H1 (cell line): ENCODE results near the gene ANKRD53. TPM values are rescaled to one million over a fixed set of nuclear protein-coding genes. Genes with fewer than 3 reads are reported as not detected.

ENCODE experiments used
- CTCF ChIA-PET: fragments of 300-600 bp; sonication (Branson Sonifier 250); formaldehyde crosslinking; loops from one replicate; lab custom pipeline; 2021; ENCODE audit not compliant: partially characterized antibody; lab: Charles Lee
- POLR2A ChIA-PET: fragments of 300-600 bp; sonication (Branson Sonifier 250); formaldehyde crosslinking; loops from one replicate; lab custom pipeline; 2021; ENCODE audit warnings: inconsistent platforms; ENCODE audit not compliant: partially characterized antibody; lab: Charles Lee
- DNase-seq, 2 experiments: peaks; one replicate each; pipeline versions ENCODE4 v3.0.0 to v3.0.0-alpha.2; 2010 to 2022; ENCODE audit warnings: low spot score in 2 of 2, low read depth in 1 of 2, mixed read lengths in 1 of 2
- FAIRE-seq: peaks from 2 replicates; lab custom pipeline; 2011; peaks lifted over from hg19 to GRCh38; lab: Jason Lieb, UNC
- H2AFZ ChIP-seq: 2 replicates; pipeline ENCODE4 v1.8.1; 2012; ENCODE audit warnings: low read length, inconsistent platforms
- H2AK5ac ChIP-seq: 2 replicates; pipeline ENCODE4 v1.6.1; 2013; ENCODE audit warnings: low read depth, low read length
- H2BK120ac ChIP-seq: replicated peaks from 2 replicates; pipeline ENCODE3; 2013; ENCODE audit warnings: low read depth, low read length, inconsistent platforms
- H2BK12ac ChIP-seq: 2 replicates; pipeline ENCODE4 v1.6.1; 2013; ENCODE audit warnings: low read depth, low read length
- H2BK15ac ChIP-seq: 2 replicates; pipeline ENCODE4 v1.6.1; 2013; ENCODE audit warnings: low read length
- H2BK20ac ChIP-seq: 2 replicates; pipeline ENCODE4 v1.6.1; 2013; ENCODE audit warnings: low read length
- H2BK5ac ChIP-seq: 2 replicates; pipeline ENCODE4 v1.6.1; 2013; ENCODE audit warnings: low read depth, low read length
- H3K14ac ChIP-seq: 2 replicates; pipeline ENCODE4 v1.6.1; 2013; ENCODE audit warnings: inconsistent platforms; ENCODE audit not compliant: insufficient read length
- H3K18ac ChIP-seq: 2 replicates; pipeline ENCODE4 v1.6.1; 2013; ENCODE audit warnings: low read length; ENCODE audit errors: extremely low read depth
- H3K23ac ChIP-seq: 2 replicates; pipeline ENCODE4 v1.6.1; 2013; ENCODE audit warnings: inconsistent platforms; ENCODE audit not compliant: insufficient read length
- H3K23me2 ChIP-seq: 2 replicates; pipeline ENCODE4 v1.6.1; 2013; ENCODE audit warnings: low read depth, low read length
- H3K27ac ChIP-seq: 2 replicates; pipeline ENCODE4 v1.6.1; 2011; ENCODE audit warnings: low read depth, low read length, inconsistent platforms
- H3K27me3 ChIP-seq, 4 experiments: replicated peaks in 1 of 4; 1 replicate in 1 of 4; 2 replicates in 3 of 4; pipeline versions ENCODE4 v1.6.1 to v1.8.1; 2011 to 2013; ENCODE audit warnings: low read length in 3 of 4, mild to moderate bottlenecking in 3 of 4, inconsistent platforms in 2 of 4, mixed read lengths in 2 of 4, moderate library complexity in 1 of 4; ENCODE audit not compliant: control insufficient read depth in 3 of 4, insufficient read depth in 3 of 4; ENCODE audit errors: extremely low read depth in 1 of 4
- H3K36me3 ChIP-seq, 4 experiments: 2 replicates each; pipeline versions ENCODE4 v1.6.1 to v1.8.1; 2011 to 2013; ENCODE audit warnings: mild to moderate bottlenecking in 4 of 4, low read length in 3 of 4, moderate library complexity in 2 of 4, control low read depth in 1 of 4, inconsistent platforms in 1 of 4; ENCODE audit not compliant: insufficient read depth in 4 of 4, control insufficient read depth in 2 of 4
- H3K4ac ChIP-seq: replicated peaks from 2 replicates; pipeline ENCODE3; 2013; ENCODE audit warnings: low read length, low read depth, mixed read lengths, inconsistent platforms; ENCODE audit not compliant: insufficient read length
- H3K4me1 ChIP-seq, 4 experiments: replicated peaks in 1 of 4; 1 replicate in 1 of 4; 2 replicates in 3 of 4; pipeline versions ENCODE4 v1.6.1 to v1.8.1; 2011 to 2013; ENCODE audit warnings: low read length in 3 of 4, inconsistent platforms in 2 of 4, mixed read lengths in 1 of 4; ENCODE audit not compliant: insufficient read depth in 4 of 4, control insufficient read depth in 3 of 4
- H3K4me2 ChIP-seq, 2 experiments: 2 replicates each; pipeline versions ENCODE4 v1.6.1 to v1.8.1; 2011 to 2013; ENCODE audit warnings: low read depth in 2 of 2, low read length in 2 of 2, control low read depth in 1 of 2, inconsistent platforms in 1 of 2, mild to moderate bottlenecking in 1 of 2; ENCODE audit not compliant: insufficient read depth in 1 of 2
- H3K4me3 ChIP-seq, 4 experiments: fragments of 200-600, 300-600 bp in 1 of 4; sonication (generic), shearing (Covaris generic), sonication (Bioruptor Twin) in 1 of 4; 2 replicates each; pipeline versions ENCODE4 v1.5.1 to v1.8.1; 2011 to 2016; ENCODE audit warnings: low read length in 4 of 4, low read depth in 3 of 4, control low read depth in 2 of 4, inconsistent platforms in 2 of 4, mild to moderate bottlenecking in 2 of 4, mixed read lengths in 1 of 4, moderate library complexity in 1 of 4; ENCODE audit not compliant: insufficient read depth in 2 of 4; ENCODE audit errors: extremely low read depth in 1 of 4
- H3K56ac ChIP-seq: replicated peaks from 2 replicates; pipeline ENCODE3; 2013; ENCODE audit warnings: low read depth, mild to moderate bottlenecking, mixed read lengths, low read length, inconsistent platforms; ENCODE audit not compliant: insufficient read length
- H3K79me1 ChIP-seq: 2 replicates; pipeline ENCODE4 v1.6.1; 2013; ENCODE audit warnings: low read depth, low read length, control low read depth
- H3K79me2 ChIP-seq, 2 experiments: 2 replicates each; pipeline versions ENCODE4 v1.6.1 to v1.8.1; 2012 to 2013; ENCODE audit warnings: low read length in 2 of 2, mild to moderate bottlenecking in 2 of 2, inconsistent platforms in 1 of 2; ENCODE audit not compliant: insufficient read depth in 2 of 2, control insufficient read depth in 1 of 2
- H3K9ac ChIP-seq, 4 experiments: replicated peaks in 1 of 4; 1 replicate in 1 of 4; 2 replicates in 3 of 4; pipeline versions ENCODE4 v1.6.1 to v1.8.1; 2011 to 2013; ENCODE audit warnings: low read depth in 3 of 4, low read length in 3 of 4, control low read depth in 2 of 4, mild to moderate bottlenecking in 2 of 4, moderate library complexity in 2 of 4, inconsistent platforms in 1 of 4; ENCODE audit errors: extremely low read depth in 1 of 4
- H3K9me3 ChIP-seq, 2 experiments: 2 replicates each; pipeline versions ENCODE4 v1.6.1 to v1.8.1; 2012 to 2013; ENCODE audit warnings: mild to moderate bottlenecking in 2 of 2, moderate library complexity in 2 of 2, control low read depth in 1 of 2, inconsistent platforms in 1 of 2, low read depth in 1 of 2, low read length in 1 of 2, mixed read lengths in 1 of 2; ENCODE audit not compliant: insufficient read depth in 2 of 2
- H4K20me1 ChIP-seq, 2 experiments: replicated peaks in 1 of 2; 2 replicates each; pipeline versions ENCODE3 to v1.8.1; 2011 to 2013; ENCODE audit warnings: inconsistent platforms in 2 of 2, low read length in 2 of 2, mild to moderate bottlenecking in 1 of 2; ENCODE audit not compliant: insufficient read depth in 2 of 2, control insufficient read depth in 1 of 2
- H4K5ac ChIP-seq: 2 replicates; pipeline ENCODE4 v1.6.1; 2013; ENCODE audit warnings: low read length, low read depth, mixed read lengths, inconsistent platforms; ENCODE audit not compliant: insufficient read length
- H4K8ac ChIP-seq: 2 replicates; pipeline ENCODE4 v1.8.0; 2013; ENCODE audit warnings: mild to moderate bottlenecking, moderate library complexity, low read length, inconsistent platforms; ENCODE audit not compliant: insufficient read depth; ENCODE audit errors: extremely low read depth
- H4K91ac ChIP-seq: replicated peaks from 2 replicates; pipeline ENCODE3; 2013; ENCODE audit warnings: low read length, mixed read lengths, inconsistent platforms; ENCODE audit not compliant: insufficient read length
- ATF3 ChIP-seq: IDR thresholded peaks from 2 replicates; pipeline ENCODE4 v1.6.1; 2011; ENCODE audit warnings: low read depth, mild to moderate bottlenecking, low read length; ENCODE audit not compliant: insufficient read depth
- CBX8 ChIP-seq: fragments of 300-800, 300-1000 bp; sonication (generic); IDR thresholded peaks from 2 replicates; pipeline ENCODE4 v1.7.1; 2016; ENCODE audit warnings: low read depth, low read length, borderline replicate concordance
- CEBPB ChIP-seq: IDR thresholded peaks from 2 replicates; pipeline ENCODE4 v1.6.1; 2012; ENCODE audit warnings: low read depth, low read length
- CHD2 ChIP-seq: IDR thresholded peaks from 2 replicates; pipeline ENCODE4 v1.6.1; 2012; ENCODE audit warnings: low read length, improper control_type of control experiment
- CTCF ChIP-seq, 3 experiments: IDR thresholded peaks; 1 replicate in 2 of 3; 2 replicates in 1 of 3; pipeline versions ENCODE4 v1.5.1 to v1.6.1; 2011; ENCODE audit warnings: low read length in 3 of 3, mild to moderate bottlenecking in 3 of 3, inconsistent platforms in 2 of 3, low read depth in 1 of 3, moderate library complexity in 1 of 3; ENCODE audit not compliant: insufficient read depth in 1 of 3; ENCODE audit errors: control extremely low read depth in 1 of 3
- MAX ChIP-seq: IDR thresholded peaks from 2 replicates; pipeline ENCODE4 v1.6.1; 2012; ENCODE audit warnings: inconsistent platforms
- SAP30 ChIP-seq: fragments of 300-600 bp; sonication (generic); IDR thresholded peaks from 2 replicates; pipeline ENCODE4 v1.7.1; 2012; ENCODE audit warnings: low read length, moderate library complexity, mild to moderate bottlenecking, inconsistent platforms; ENCODE audit not compliant: insufficient read depth, insufficient replicate concordance
- SP4 ChIP-seq: IDR thresholded peaks from 2 replicates; pipeline ENCODE4 v1.6.1; 2012; ENCODE audit warnings: low read length, inconsistent platforms
- TAF1 ChIP-seq: IDR thresholded peaks from 2 replicates; pipeline ENCODE4 v1.6.1; 2011; ENCODE audit warnings: mild to moderate bottlenecking, low read depth, low read length
- WGBS, 2 experiments: shearing (Covaris generic) in 1 of 2; methylation state at CpG; one replicate each; pipeline versions ENCODE4 v1.1.6 to v1.1.7; 2013 to 2015; ENCODE audit warnings: low lambda C conversion rate in 2 of 2, mixed read lengths in 2 of 2, inconsistent platforms in 1 of 2, low coverage in 1 of 2, missing lambda C conversion rate in 1 of 2; ENCODE audit not compliant: insufficient replicate concordance in 2 of 2, insufficient coverage in 1 of 2, insufficient read length in 1 of 2; ENCODE audit errors: extremely low coverage in 1 of 2, missing lambda C conversion rate in 1 of 2; 5-methylcytosine and 5-hydroxymethylcytosine counted together
- polyA plus RNA-seq, 7 experiments: library from polyadenylated mRNA; depleted of rRNA in 3 of 7; stranded (reverse) in 5 of 7; unstranded in 2 of 7; fragments of >200 nt in 5 of 7; fragments of 200-250 nt in 2 of 7; gene quantifications; 1 replicate in 5 of 7; 2 replicates in 1 of 7; 4 replicates in 1 of 7; pipeline versions ENCODE4 v1.2.1 to v1.2.3, GENCODE V29; 2011 to 2013; ENCODE audit warnings: missing spikeins in 2 of 7, mixed read lengths in 2 of 7
- total RNA-seq: library from RNA; stranded (reverse); fragmentation: NEBNext Ultra II Directional; extraction: Animal tissue kit (Norgen Biotek cat#: 25700); gene quantifications from 2 replicates; pipeline ENCODE4 v1.2.1, GENCODE V29; 2021

The ANKRD53 gene
- total and polyA plus RNA-seq, 2 of the 8 experiments (the other 6 are each of a cell fraction or from before 2014, with no cell fraction given) = 0.39 to 0.70 TPM

GRCh38 chr2:70961648-70961994 is 16.8 kb upstream of the ANKRD53 start:
- H3K36me3 ChIP-seq = no peaks in the 10 kb centered on the region
- 85% methylated on average over 4 of the region's 4 CpGs; no CpG with 5 or more reads in 1 of the 2 experiments for WGBS, 2 experiments
- H3K79me1 ChIP-seq = no peaks in the 10 kb centered on the region
- no peak overlapping the region for H4K5ac ChIP-seq
- H3K56ac ChIP-seq = no peak overlapping the region
- no peak overlapping the region for H3K9ac ChIP-seq
- no peak overlapping the region for H2BK12ac ChIP-seq
- H4K8ac ChIP-seq = no peak overlapping the region
- H4K91ac ChIP-seq = no peak overlapping the region
- no peak overlapping the region for H2BK120ac ChIP-seq
- no peak overlapping the region for H2BK15ac ChIP-seq
- no peaks in the 10 kb centered on the region for H4K20me1 ChIP-seq
- H2BK5ac ChIP-seq = no peak overlapping the region
- H3K23me2 ChIP-seq = no peaks in the 10 kb centered on the region; the same call in 1 of the 2 replicates
- no peak overlapping the region for H2AK5ac ChIP-seq
- ChIA-PET CTCF (interaction anchor here (0.6 to 8.6 kb wide), 23 partner anchors 9 to 193 kb away, joined by 3 to 99 read pairs (median 5); partner anchors contain the start of genes ADD2, ANKRD53 and FIGLA), POLR2A (no interaction called here)
- H2AFZ ChIP-seq = no peak overlapping the region
- no peak overlapping the region for H2BK20ac ChIP-seq
- H3K4me1 ChIP-seq = no peaks in the 10 kb centered on the region; a peak in 1 of 7 replicates
- DNase-seq (no peak), FAIRE-seq (no peak)
- H3K4me3 ChIP-seq = no peak overlapping the region
- no peak overlapping the region for H3K18ac ChIP-seq
- H3K9me3 ChIP-seq = no peaks in the 10 kb centered on the region
- no peak overlapping the region for H3K14ac ChIP-seq
- H3K79me2 ChIP-seq = no peaks in the 10 kb centered on the region
- peaks cover 10 to 37% (median 26%) of the 10 kb centered on the region in 4 experiments for H3K27me3 ChIP-seq
- no peak overlapping the region for H3K4ac ChIP-seq
- H3K23ac ChIP-seq = no peak overlapping the region
- H3K27ac ChIP-seq = no peak overlapping the region
- H3K4me2 ChIP-seq = no peak overlapping the region
- TF ChIP-seq SAP30 = no peak
- TF ChIP-seq MAX = no peak
- TF ChIP-seq SP4 = no peak
- no peak for TF ChIP-seq CTCF (IDR thresholded peaks at IDR 0.05; ENCODE audit: control extremely low read depth in 1 of 3, insufficient read depth in 1 of 3, low read depth in 1 of 3, low read length in 3 of 3)
- no peak for TF ChIP-seq CEBPB
- TF ChIP-seq CHD2 = no peak
- no peak for TF ChIP-seq CBX8
- TF ChIP-seq ATF3 = no peak
- no peak for TF ChIP-seq TAF1
